HG02610 (cell line): ENCODE results near the gene ADAM8.
A peak's percentile ranks its signal among the peaks of the same experiment; 100 is the strongest.

Experiments
- ATAC-seq: cut with Tn5 transposase; IDR thresholded peaks from one replicate; pipeline ENCODE4 v1.9.1; 2021; ENCODE audit warnings: mild to moderate bottlenecking, moderate library complexity; ENCODE audit not compliant: unreplicated experiment

ADAM8 gene

GRCh38 chr10:133309100-133309719 lies 32.5 kb upstream of the ADAM8 start:
- ATAC-seq = peak; percentile 66

- ATAC-seq = peak; percentile 63
Observed at GRCh38 chr10:133308421-133309099, 31.9 kb upstream of the ADAM8 start, which contains the start of the genes TUBGCP2 and ZNF511. Gene TUBGCP2, minus strand, starts transcription at chr10:133308872. Its CDS starts 5,931 bp downstream, at chr10:133302941. Gene ZNF511, plus strand, starts transcription at chr10:133308914. Its CDS starts 30 bp downstream, at chr10:133308944.

GRCh38 chr10:133307776-133308420 lies 31.2 kb upstream of the ADAM8 start:
- ATAC-seq = peak; percentile 25

GRCh38 chr10:133306941-133307379 lies 30.3 kb upstream of the ADAM8 start:
- ATAC-seq = no peak

- ATAC-seq = no peak
Observed at GRCh38 chr10:133306097-133306476, 29.4 kb upstream of the ADAM8 start.

GRCh38 chr10:133303206-133303605 lies 26.5 kb upstream of the ADAM8 start:
- no peak for ATAC-seq

GRCh38 chr10:133302230-133302629 lies 25.6 kb upstream of the ADAM8 start:
- ATAC-seq = no peak

- no peak for ATAC-seq
Observed at GRCh38 chr10:133299738-133300137, 23.1 kb upstream of the ADAM8 start.

GRCh38 chr10:133299224-133299623 lies 22.6 kb upstream of the ADAM8 start:
- ATAC-seq = no peak

- ATAC-seq = no peak
Observed at GRCh38 chr10:133298466-133298865, 21.8 kb upstream of the ADAM8 start.

- no peak for ATAC-seq
Observed at GRCh38 chr10:133297504-133297903, 20.8 kb upstream of the ADAM8 start.

- ATAC-seq = no peak
Observed at GRCh38 chr10:133295426-133296320, 19.0 kb upstream of the ADAM8 start.

- ATAC-seq = no peak
Observed at GRCh38 chr10:133294189-133294588, 17.5 kb upstream of the ADAM8 start.

GRCh38 chr10:133293810-133294119 lies 17.1 kb upstream of the ADAM8 start:
- no peak for ATAC-seq

GRCh38 chr10:133292919-133293809 lies 16.5 kb upstream of the ADAM8 start:
- ATAC-seq = no peak

GRCh38 chr10:133289761-133290160 lies 13.1 kb upstream of the ADAM8 start:
- no peak for ATAC-seq

GRCh38 chr10:133287832-133288500 lies 11.3 kb upstream of the ADAM8 start:
- no peak for ATAC-seq

GRCh38 chr10:133286366-133286765 lies 9.7 kb upstream of the ADAM8 start:
- no peak for ATAC-seq

GRCh38 chr10:133285217-133285616 lies 8.5 kb upstream of the ADAM8 start:
- no peak for ATAC-seq

GRCh38 chr10:133283931-133284330 lies 7.3 kb upstream of the ADAM8 start:
- no peak for ATAC-seq
